NCI-H2171 (cell line): ENCODE results near the gene RPL37.
"Not testable (repeated sequence)": the region's sequence is repeated elsewhere in the genome, so short reads cannot be mapped to it uniquely, and the experiment has no call there.

Experiments used
- DNase-seq: peaks from one replicate; lab custom pipeline; 2025; lab: John Stamatoyannopoulos, UW

Gene RPL37

GRCh38 chr5:40833712-40834229 is 1.3 kb downstream of the RPL37 start:
- DNase-seq, result no peak

- no peak for DNase-seq
Measured at GRCh38 chr5:40832345-40832744, 2.7 kb downstream of the RPL37 start.

- DNase-seq, result no peak
Measured at GRCh38 chr5:40831346-40832210, 3.4 kb downstream of the RPL37 start.

GRCh38 chr5:40829748-40830533 is 5.1 kb downstream of the RPL37 start:
- DNase-seq, result no peak

- no peak for DNase-seq
Measured at GRCh38 chr5:40828690-40829661, 6.0 kb downstream of the RPL37 start.

- DNase-seq, result no peak
Measured at GRCh38 chr5:40828021-40828631, 6.9 kb downstream of the RPL37 start.

- no peak for DNase-seq
Measured at GRCh38 chr5:40827188-40827977, 7.6 kb downstream of the RPL37 start.

- no peak for DNase-seq
Measured at GRCh38 chr5:40826489-40827187, 8.4 kb downstream of the RPL37 start.

- not testable (repeated sequence) for DNase-seq
Measured at GRCh38 chr5:40825461-40826043, 9.5 kb downstream of the RPL37 start.

- DNase-seq, result no peak
Measured at GRCh38 chr5:40823459-40823858, 11.6 kb downstream of the RPL37 start.

GRCh38 chr5:40813698-40814281 is 21.2 kb downstream of the RPL37 start:
- no peak for DNase-seq

- no peak for DNase-seq
Measured at GRCh38 chr5:40812125-40812524, 22.9 kb downstream of the RPL37 start.

- DNase-seq, result no peak
Measured at GRCh38 chr5:40801771-40802562, 33.1 kb downstream of the RPL37 start.

- no peak for DNase-seq
Measured at GRCh38 chr5:40799258-40799657, 35.8 kb downstream of the RPL37 start.

GRCh38 chr5:40798801-40799210 is 36.2 kb downstream of the RPL37 start:
- DNase-seq, result no peak

GRCh38 chr5:40798012-40798800 is 36.8 kb downstream of the RPL37 start, which contains the start of gene PRKAA1:
Gene PRKAA1 (minus strand): TSS chr5:40798374. CDS start chr5:40798189, 185 bp downstream.
- DNase-seq, result peak; percentile 92
